Activated CD4-positive, CD25-positive, alpha-beta regulatory T cell treated with anti-CD3 and anti-CD28 coated beads, Interleukin-2, amount 50 U/mL, for 72 hours (primary cell): Measurements from ENCODE around the gene CAMK1D.
"Not testable (repeated sequence)": the region's sequence is repeated elsewhere in the genome, so short reads cannot be mapped to it uniquely, and the experiment has no call there.

ENCODE experiments used
- DNase-seq: peaks from one replicate; pipeline ENCODE4 v3.0.0; 2021

The CAMK1D gene

DNA sequence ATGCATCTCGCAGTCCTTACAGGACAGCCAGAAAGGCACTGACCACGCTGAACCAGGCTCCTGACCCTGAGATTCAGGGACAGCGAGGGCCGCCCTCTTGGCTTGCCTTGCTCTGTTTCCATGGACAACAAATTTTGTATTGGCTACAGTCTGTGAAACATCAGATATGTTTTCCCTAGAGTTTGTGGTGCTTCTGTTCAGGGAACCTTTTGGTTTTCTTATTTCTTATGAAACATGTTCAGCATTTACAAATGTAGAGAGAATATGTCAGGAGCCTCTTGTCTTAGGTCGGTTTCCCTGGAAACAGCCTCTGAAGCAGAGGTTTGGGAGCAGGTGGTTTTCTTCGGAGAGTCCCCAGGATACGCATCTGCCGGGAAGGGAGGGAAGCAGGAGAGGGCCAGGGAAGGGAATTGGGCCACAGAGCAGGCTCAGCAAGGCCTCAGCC, 392.0 kb downstream of the CAMK1D start:
- no peak for DNase-seq

DNA sequence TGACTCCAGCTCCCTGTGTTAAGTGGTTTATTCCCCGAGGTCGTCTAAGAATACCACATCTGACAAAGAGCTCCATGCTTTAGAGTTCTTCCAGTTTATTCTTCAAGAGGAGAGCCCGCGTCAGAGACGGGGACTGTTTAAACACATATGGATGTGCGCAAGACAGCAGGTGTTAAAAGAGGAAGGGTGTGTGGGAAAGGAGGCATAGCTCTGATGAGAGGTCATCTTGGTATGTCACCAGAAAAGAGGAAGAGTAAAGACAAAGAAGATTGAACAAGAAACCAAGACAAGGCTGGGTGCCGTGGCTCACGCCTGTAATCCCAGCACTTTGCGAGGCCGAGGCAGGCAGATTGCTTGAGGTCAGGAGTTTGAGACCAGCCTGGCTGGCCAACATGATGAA, 393.4 kb downstream of the CAMK1D start:
- DNase-seq = no peak

DNA sequence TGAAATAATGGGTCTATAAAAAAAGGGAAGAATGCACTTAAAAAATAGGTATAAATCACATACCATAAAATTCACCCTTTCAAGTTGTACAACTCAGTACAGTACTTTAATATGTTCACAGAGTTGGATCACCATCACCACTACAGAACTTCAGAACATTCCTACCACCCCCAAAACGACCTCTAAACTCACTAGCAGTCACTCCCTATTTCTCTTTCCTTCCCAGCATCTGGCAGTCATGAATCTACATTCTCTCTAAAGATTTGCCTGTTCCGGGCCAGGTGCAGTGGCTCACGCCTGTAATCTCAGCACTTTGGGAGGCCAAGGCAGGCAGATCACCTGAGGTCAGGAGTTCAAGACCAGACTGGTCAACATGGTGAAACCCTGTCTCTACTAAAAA, 394.1 kb downstream of the CAMK1D start:
- not testable (repeated sequence) for DNase-seq

DNA sequence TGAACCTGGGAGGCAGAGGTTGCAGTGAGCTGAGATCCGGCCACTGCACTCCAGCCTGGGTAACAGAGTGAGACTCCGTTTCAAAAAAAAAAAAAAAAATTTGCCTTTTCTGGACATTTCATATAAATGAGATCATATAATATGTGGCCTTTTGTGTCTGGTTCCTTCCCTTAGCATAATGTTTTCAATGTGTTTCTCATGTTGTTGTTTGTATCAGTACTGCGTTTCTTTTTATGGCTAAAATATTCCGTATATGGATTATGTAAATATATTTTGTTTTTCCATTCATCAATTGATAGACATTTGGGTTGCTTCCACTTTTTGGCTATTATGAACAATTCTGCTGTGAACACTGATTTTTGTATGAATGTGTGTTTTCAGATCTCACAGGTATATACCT, 394.6 kb downstream of the CAMK1D start:
- no peak for DNase-seq

DNA sequence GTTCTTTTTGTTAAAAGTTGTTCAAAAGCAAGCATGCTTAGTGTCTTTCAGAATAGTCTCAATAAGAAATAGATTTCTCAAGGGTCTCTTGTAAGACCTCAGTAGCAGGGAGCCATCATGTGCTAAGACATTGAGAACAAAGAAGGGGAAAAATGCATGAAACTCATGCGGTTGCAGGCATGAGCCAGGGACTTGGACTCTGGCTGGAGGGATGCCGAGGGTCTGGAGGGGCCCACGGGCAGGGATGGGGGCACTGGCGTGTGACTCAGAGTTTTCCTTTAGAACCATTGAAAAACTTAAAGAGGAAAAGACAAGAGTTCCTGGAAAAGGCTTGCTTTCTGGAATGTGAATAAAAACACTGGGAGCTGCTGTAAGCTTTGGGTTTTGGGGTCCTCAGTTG, 398.8 kb downstream of the CAMK1D start:
- no peak for DNase-seq

DNA sequence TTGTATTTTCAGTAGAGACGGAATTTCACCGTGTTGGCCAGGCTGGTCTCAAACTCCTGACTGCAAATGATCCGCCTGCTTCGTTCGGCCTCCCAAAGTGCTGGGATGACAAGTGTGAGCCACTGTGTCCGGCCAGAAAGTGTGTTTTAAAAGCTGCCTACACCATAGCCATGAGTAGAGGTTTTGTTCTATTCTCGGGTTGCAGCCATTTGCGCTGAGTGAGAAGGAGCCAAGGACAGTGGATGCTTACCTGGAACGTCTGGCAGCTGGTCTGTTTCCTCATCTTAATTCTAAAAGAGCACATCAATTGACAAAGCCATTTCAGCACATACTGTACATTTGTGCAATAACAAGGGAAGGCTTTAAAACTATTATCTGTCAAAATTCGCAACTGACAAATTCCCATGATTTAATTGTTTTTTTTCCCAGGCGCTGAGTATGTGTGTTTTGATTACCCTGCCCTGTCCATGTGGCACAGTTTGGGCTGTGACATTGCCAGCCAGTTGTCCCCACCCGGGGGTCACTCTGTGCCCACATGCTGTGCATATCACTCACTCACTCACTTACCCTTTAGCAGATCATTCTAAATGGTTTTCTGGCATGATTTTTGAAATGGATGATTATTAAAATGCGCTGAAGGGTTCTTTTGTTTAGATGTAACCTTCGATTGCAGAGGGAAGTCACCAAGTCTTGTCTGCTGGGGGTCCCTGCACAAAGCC, 400.6 kb downstream of the CAMK1D start:
- no peak for DNase-seq

DNA sequence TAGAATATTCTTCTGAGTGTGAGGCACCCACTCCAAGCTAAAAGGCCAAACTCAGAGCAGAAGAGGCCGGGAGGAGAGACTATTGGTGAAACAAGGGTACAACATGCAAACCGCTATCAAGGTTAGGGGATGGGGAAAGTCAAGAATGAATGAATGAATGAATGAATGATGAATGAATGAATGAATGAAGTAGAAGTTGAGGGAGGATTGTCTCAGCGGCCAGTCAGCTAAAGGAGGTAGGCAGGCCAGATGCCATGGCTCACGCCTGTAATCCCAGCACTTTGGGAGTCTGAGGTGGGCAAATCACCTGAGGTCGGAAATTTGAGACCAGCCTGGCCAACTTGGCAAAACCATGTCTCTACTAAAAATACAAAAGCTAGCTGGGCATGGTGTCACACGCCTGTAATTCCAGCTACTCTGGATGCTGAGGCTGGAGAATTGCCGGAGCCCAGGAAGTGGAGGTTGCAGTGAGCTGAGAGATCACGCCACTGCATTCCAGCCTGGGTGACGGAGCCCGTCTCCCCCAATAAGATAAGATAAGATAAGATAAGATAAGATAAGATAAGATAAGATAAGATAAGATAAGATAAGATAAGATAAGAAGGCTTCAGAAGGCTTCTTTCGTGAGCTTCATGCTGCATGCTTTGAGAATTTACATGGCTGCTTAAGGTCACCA, 401.3 kb downstream of the CAMK1D start:
- no peak for DNase-seq

DNA sequence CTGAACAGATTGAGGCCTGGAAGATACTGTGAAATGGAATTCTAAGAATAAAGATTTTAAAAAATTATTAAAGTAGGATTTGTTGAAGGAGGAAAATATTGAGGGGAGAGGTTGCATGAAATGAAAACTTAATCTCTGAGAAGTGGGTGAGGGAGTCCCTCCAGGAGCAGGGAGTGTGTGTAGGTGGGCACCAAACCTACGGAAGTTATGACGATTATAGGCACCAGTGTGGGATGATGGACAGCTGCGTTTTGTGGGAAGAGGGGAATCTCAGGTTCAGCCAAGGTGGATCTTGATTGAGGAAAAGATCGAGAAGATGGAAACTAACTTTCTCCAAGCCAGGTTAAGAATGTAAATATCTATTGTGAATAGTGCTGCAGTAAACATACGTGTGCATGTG, 405.7 kb downstream of the CAMK1D start:
- DNase-seq = no peak

DNA sequence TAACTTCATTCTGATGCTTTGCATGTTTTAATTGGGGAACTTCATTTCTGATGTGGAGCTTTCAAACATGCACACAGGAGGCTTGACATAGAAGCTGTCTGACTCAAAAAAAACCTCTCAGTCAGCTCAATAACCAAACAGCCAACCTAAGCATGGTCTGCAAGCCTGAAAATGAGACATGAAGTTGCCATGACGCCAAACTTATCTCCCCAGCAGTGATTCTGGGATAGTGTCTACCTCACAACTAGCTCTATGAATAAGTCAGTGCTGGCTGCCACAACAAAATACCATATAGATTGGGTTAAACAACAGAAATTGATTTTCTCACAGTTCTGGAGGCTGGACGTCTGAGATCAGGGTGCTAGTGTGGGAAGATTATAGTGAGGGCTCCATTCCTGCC, 408.0 kb downstream of the CAMK1D start:
- DNase-seq = no peak

DNA sequence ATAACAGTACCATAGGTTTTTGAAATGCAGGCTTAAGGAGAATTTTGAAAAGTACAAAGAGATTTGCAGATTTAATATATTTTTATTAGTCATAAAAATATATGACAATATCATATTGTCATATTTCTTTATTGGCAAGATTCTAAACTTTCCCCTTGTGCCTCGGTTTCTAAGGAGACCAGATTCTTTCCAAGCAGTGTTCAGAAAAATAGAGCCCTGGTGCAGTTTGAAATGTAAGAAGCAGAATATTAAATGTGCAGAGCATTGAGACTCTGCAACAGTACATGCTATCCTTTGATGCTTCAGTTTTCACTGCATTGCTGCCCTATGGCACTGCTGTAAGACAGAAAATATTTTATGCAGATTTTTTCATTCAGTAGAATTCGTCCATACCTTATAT, 408.9 kb downstream of the CAMK1D start:
- no peak for DNase-seq

DNA sequence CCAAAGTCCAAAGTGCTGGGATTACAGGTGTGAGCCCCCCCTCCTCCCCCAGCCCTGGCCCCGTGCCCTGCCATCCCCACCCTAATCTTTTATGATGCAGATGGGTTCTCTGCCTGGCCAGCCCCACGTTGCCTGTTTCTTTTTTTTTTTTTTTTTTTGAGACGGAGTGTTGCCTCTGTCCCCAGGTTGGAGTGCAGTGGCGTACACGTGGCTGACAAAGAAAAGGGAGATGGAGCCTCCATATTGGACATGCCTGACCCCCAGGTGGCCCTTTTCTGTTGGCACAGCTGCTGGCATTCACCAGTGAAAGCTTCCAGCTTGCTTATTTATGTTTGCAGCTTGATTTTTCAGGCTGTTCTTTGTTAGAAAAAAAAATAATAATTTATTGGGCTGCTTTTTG, 416.9 kb downstream of the CAMK1D start:
- no peak for DNase-seq

DNA sequence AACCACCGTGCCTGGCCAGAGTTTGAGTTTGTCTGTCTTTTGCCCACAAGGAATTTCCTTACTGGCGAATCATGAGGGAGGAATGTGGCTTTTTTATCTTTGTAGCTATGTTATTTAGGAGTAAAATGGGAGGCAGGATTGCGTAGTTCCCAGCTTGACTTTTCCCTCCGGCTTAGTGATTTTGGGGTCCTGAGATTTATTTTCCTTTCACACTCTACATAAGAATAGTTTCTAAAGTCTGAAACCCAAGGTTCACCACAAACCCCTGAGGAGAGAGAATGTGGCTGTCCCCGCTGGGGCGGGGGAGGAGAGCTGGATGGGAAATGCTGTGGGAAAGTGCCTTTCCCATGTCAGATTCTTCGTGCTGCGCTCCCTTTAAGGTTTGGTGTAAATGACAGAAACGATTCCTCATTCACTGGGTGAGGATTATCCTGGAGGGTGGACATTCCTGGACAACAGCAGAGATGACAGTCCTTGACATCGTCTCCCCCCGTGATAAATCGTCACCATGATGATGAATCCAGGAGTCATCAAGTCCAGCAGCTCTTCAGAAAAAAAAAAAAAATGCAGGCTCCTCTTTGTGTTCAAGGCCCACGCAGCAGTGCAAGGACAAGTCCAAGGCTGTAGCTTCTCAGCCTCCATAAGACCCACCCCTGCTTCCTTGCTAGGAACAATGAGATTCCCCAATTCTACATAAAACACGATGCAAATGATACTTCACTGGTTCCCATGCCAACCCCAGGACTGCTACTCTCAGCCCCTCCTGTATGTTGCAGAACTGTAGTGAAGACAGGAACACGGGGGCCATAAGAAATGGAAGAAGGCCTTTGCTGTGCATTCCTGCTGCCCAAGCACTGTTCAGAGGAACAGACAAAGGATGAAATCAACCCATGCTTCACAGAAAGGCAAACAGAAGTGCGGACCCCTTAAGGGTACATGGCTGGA, 419.1 kb downstream of the CAMK1D start:
- no peak for DNase-seq

DNA sequence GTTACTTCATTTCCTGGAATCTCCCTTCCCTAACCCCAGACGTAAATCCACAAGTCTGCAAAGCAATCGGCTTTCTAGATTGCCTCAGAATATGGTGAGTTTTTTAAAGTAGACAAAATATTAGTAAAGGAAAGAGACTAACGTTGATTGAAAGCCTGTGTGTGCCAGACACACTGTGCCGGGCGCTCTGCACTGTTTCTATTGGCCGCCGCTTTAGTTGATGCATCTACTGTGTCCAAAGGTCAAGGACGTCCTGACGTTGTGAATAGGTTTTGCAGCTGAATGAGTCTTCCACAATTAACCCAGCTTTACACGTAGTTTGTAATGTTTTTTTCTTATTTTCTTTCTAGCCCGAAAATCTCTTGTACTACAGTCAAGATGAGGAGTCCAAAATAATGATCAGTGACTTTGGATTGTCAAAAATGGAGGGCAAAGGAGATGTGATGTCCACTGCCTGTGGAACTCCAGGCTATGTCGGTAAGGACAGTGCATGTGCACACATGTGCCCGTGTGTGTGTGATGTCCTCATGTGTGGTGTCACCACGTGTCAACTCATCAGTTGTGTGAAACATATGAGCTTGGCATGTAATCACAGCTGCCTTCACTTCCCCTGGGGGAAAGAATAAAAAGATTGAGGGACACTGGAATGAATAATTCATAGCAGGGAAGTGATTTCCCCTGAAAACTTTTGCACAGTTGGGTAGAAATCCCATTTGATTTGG, 420.1 kb downstream of the CAMK1D start:
- DNase-seq = no peak

DNA sequence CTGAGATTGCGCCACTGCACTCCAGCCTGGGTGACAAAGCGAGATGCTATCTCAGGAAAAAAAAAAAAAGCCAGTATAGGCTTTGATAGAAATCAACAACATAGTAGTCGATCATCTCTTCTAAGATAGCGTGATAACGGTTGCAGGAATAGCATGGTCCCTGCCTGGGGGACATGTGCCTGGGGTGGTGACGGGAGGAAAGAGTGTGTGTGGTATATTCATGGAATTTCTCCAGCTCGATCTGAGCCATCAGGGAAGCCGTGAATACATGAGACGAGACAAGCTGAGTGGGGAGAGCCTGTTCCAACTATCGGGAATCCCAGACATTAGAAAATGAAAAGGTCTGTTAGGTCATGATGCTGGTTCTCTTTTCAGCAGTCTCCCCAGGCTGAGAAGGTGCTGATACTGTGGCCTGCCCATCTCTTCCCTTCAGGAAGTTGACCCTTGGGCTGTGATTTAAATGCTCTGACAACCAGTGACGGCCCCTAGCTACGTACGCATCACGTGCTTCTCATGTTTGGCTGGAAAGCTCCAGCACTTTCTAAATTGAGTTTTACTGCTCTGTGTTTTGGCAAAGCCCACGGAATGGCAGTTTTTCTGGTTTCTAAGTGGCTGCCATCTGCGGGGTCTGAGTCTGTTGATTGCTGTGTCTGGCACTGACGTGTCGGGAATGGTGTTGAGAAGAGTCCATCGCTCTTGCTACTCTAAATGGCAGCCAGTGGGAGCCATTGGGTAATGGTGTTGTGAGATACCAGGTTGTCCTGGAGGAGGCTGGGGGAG, 422.8 kb downstream of the CAMK1D start:
- no peak for DNase-seq

DNA sequence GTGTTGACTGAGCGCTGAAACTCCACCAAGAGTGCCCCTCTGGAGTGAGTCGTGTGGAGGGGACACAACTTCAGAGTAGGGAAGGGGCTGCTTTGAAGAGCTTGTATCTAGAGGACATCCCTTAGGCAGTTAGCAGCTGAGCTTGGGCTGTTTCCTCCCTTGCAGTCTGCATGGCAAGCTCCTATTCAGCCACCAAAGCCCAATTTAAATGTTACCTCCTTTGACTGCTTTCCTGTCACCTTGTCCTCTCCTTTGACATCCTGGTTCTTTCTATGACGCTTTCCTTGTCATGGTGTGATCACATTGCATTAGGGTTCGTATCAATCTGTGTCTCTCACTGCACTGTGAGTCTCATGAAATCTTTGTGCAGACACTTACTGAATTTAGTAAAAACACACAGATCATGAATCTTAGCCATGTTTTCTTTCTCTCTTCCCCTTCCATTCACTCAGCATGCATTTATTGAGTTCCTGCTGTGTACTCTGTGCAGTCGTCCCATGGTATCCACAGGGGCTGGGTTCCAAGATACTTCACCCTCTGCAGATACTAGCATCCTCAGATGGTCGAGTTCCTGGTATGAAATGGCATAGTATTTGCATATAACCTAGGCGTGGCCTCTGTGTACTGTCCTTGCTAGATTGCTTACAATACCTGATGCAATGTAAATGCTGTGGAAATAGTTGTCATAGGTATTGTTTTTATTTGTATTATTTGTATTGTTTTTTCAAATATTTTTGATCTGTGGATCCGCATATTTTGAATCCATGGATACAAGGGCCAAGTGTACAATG, 423.6 kb downstream of the CAMK1D start:
- DNase-seq = no peak

DNA sequence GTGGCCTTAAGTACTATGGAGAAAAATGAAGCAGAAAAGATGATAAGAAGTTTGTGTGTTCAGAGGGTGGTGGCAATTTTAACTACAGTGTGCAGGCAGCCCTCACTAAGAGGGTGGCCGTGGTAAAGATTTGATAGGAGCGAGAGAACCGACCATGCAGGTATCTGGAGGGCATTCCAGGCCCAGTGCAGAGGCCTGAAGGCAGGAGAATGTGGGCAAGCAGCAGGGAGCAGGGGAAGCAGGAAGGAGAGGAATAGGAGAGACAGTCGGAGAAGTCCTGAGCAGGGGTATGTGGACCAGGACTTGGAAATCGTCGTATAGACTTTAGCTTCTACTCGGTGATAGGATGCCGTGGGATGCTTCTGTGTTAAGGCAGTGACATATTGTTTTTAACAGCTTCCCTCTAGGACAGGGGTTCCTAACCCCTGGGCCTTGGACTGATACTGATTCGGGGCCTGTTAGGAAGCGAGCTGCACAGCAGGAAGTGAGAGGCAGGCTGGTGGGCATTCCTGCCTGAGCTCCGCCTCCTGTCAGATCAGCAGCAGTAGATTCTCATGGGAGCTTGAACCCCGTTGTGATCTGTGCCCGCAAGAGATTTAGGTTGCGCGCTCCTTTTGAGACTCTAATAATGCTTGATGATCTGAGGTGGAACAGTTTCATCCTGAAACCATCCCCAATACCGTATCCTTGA, 425.0 kb downstream of the CAMK1D start:
- DNase-seq = no peak

DNA sequence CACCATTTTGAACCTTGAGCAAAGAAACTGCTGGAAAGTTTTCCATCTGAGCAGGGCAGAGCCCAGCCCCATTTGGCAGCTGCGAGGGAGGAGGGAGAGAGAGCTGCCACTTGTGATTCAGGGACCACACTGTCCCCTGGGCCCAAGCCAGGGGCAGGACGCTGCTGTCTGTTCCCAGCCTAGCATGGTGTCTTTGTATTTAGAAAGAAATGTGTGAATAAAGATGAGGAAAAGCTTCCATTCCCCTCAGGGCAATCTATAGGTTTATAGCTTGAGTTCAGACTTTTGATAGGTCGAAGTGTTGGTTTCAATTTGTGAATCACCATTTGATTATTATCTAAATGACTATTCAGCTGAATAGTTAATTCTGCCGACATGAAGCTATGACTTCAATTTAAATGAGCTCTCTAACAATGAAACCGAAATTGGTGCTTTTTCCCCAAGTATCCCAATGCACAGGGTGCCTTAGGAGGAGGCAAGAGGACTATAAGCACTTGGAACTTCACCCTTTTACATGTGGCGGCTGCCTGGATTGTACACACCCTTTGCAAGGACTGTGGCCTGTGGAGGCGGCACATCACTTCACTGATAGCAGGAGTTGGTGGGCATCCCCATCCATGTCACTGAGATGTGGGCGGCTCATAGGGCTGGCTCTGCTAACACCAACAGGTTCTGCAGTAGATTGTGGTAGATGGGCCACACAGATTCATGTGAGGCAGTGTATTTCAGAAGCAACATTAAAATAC, 428.7 kb downstream of the CAMK1D start:
- DNase-seq = no peak

DNA sequence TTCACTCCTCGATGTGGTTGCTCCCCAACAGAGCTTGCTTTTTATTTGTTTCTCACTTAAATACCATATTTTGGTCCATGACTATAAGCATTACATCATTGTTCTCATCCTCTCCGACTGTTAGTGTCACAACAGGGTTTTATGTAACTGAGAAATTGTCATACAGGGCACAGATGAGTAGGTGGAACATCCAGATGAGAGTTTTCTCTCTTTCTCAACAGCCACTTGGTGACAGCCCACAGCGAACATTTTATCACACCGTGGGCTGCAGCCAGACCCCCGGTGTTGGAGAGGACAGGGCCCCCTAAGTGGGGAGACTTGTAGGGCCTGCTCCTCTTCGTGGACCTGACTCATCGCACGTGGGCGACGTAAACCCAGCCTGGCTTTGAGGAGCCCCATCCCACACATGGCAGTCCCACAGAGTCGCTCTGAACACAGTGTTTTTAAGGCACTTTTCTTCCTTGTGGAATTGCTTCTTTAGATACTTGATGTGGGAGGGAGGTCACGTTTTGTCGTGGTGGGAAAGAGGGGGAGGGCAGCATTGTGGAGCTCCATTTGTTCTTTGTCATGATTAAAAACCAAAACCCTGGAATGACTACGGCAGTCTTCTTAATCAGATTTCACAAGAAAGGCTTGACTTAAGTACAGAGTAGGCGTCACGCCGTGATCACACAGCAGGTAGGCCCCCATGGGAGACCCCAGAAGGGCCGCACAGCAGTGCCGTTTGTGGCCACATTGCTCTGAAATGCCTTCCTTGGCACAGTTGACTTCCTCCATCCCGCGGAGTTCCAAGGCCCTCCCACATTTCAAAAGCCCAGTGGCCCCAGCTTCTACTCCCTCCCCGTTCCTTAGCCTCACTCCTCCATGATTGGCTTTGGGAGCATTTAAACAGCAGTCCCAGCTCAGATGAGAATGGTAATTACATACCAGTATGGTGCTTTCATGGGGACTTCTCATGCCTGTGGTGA, 431.6 kb downstream of the CAMK1D start:
- no peak for DNase-seq

DNA sequence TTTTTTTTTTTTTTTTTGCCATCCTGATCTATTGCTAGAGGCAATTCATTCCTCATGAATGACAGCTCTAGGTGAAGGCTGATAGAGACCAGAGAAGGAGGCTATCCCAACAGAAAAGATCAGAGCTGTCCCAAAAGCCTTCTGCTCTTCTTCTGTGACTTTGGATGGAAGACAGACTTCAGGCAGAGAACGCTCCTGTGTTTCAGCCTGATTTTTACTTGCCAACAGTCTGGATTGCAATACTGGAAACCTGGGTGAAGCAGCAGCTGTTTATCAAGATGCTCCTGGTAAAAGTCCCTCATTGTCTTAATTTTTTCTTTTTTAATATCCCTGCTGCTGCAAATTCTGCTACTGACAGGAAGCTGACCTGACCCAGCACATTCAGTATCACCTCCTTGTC, 432.6 kb downstream of the CAMK1D start:
- no peak for DNase-seq
